NCI-H2081 (cell line): ENCODE measurements around the gene TBC1D21.

Experiments
- DNase-seq, 2 experiments: peaks; one replicate each; lab custom pipeline; 2025; lab: John Stamatoyannopoulos, UW

The TBC1D21 gene

GRCh38 chr15:73889053-73889761 is 15.8 kb downstream of the TBC1D21 start:
- no peak for DNase-seq

- no peak for DNase-seq
These were observed 16.4 kb downstream of the TBC1D21 start for GRCh38 chr15:73889762-73890124.

- no peak for DNase-seq
These were observed 18.3 kb downstream of the TBC1D21 start for GRCh38 chr15:73891328-73892315.

- no peak for DNase-seq
These were observed 19.3 kb downstream of the TBC1D21 start for GRCh38 chr15:73892446-73893226.

GRCh38 chr15:73894133-73894814 is 20.9 kb downstream of the TBC1D21 start:
- no peak for DNase-seq

- peak; percentile 25 to 26 for DNase-seq
These were observed 24.3 kb downstream of the TBC1D21 start for GRCh38 chr15:73897441-73898261.

- no peak for DNase-seq
These were observed 26.1 kb downstream of the TBC1D21 start for GRCh38 chr15:73899197-73900094.

GRCh38 chr15:73900095-73900712 is 26.8 kb downstream of the TBC1D21 start:
- DNase-seq, result no peak

GRCh38 chr15:73901126-73901810 is 27.9 kb downstream of the TBC1D21 start:
- DNase-seq, result no peak

GRCh38 chr15:73902121-73903020 is 29.0 kb downstream of the TBC1D21 start:
- DNase-seq, result no peak

GRCh38 chr15:73904026-73904815 is 30.9 kb downstream of the TBC1D21 start:
- no peak for DNase-seq

- DNase-seq, result no peak
These were observed 32.0 kb downstream of the TBC1D21 start for GRCh38 chr15:73905225-73905827.

- DNase-seq, result no peak
These were observed 33.1 kb downstream of the TBC1D21 start for GRCh38 chr15:73906346-73907034.

GRCh38 chr15:73907035-73907408 is 33.7 kb downstream of the TBC1D21 start:
- no peak for DNase-seq

GRCh38 chr15:73908030-73908821 is 34.9 kb downstream of the TBC1D21 start:
- DNase-seq, result peak; percentile 60 to 62
